ENCODE measurements around the gene CSGALNACT2. TPM values are rescaled to one million over a fixed set of nuclear protein-coding genes. Genes with fewer than 3 reads are reported as not detected.
A peak's percentile ranks its signal among the peaks of the same experiment; 100 is the strongest.

CSGALNACT2 gene
- total and polyA plus RNA-seq, 2 experiments from 2014 or later: 17.4 to 27.8 TPM

DNA sequence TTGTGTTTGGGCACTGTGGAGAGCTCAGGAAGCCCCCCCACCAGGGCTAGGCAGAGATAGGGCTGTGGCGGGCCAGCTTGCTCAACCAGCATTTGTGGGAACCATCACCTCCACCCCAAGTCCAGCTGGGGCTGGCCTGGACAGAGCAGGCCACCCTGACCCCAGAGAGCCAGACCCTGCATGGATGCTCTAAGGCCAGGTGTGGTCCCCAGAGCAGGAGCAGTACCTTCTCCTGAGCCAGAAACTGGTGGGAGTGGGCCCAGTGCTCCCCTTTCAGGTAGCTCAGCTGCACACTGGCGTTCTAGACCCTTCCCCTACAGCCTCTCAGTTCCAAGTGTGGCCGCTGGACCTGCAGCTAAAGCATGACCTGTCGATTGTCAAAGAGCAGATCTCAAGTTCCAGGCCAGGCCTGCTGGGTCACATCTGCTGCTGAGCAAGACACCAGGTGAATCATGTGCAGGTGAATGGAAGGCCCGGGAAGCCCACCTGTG lies 71.5 kb downstream of the CSGALNACT2 start:
- no peaks in the 10 kb centered on the region for H3K9me2 ChIP-seq (ENCODE audit: insufficient read depth)
- no peaks in the 10 kb centered on the region for H3K36me3 ChIP-seq (ENCODE audit: low read depth)
- TF ChIP-seq EZH2 (IDR thresholded peaks at IDR 0.05; ENCODE audit: insufficient read depth, poor library complexity, severe bottlenecking) (no peak), EZH2phosphoT487 (IDR thresholded peaks at IDR 0.05; ENCODE audit: insufficient read depth, low read depth) (no peak)
- no peaks in the 10 kb centered on the region for H3K27me3 ChIP-seq (replicated peaks; ENCODE audit: insufficient read depth)
- H3K4me1 ChIP-seq (ENCODE audit: insufficient read depth): peaks cover 6% of the 10 kb centered on the region
- 76 to 85% methylated on average over 5 of the region's 5 CpGs for WGBS, 2 experiments (ENCODE audit: low coverage in 1 of 2, low lambda C conversion rate in 2 of 2, missing lambda C conversion rate in 2 of 2)
- no peak overlapping the region for H3K4me2 ChIP-seq (ENCODE audit: unreplicated experiment)
- H4K20me1 ChIP-seq (ENCODE audit: insufficient read depth): no peaks in the 10 kb centered on the region
- H2AFZ ChIP-seq: no peak overlapping the region
- H3K4me3 ChIP-seq: no peak overlapping the region
- H3K9me3 ChIP-seq (ENCODE audit: low read depth): no peaks in the 10 kb centered on the region
- no peak overlapping the region for H3K27ac ChIP-seq
- DNase-seq: no peak
- no peaks in the 10 kb centered on the region for H3K79me2 ChIP-seq (ENCODE audit: insufficient read depth)
- in situ Hi-C loops (cut with MboI): no loop called here
- no peak overlapping the region for H3K9ac ChIP-seq
- no peaks in the 10 kb centered on the region for H3F3A ChIP-seq (ENCODE audit: insufficient read depth)

DNA sequence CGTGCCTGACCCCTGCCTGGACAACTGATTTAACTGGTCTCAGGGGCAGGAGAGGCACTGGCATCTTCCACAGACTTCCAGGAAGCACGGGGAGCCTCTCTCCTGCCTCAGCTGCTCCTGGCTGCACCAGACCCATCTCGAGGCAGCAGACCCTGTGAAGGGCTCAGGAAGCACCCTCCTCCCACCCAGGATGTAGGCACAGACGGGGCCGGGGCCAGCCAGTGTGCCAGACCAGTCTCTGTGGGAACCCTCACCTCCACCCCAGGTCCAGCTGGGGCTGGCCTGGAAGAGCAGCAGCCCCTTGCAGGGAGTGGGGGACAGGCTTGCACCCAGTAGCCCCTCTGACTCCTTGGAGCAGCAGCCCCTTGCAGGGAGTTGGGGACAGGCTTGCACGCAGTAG lies 72.3 kb downstream of the CSGALNACT2 start:
- Histone ChIP-seq H3K9me2 (ENCODE audit: insufficient read depth) (no peaks in the 10 kb centered on the region), H2AFZ (no peak overlapping the region), H4K20me1 (ENCODE audit: insufficient read depth) (no peaks in the 10 kb centered on the region), H3K79me2 (ENCODE audit: insufficient read depth) (no peaks in the 10 kb centered on the region), H3K4me2 (ENCODE audit: unreplicated experiment) (no peak overlapping the region), H3K4me3 (no peak overlapping the region), H3K36me3 (ENCODE audit: low read depth) (no peaks in the 10 kb centered on the region), H3K27me3 (replicated peaks; ENCODE audit: insufficient read depth) (no peaks in the 10 kb centered on the region), H3K9me3 (ENCODE audit: low read depth) (no peaks in the 10 kb centered on the region), H3F3A (ENCODE audit: insufficient read depth) (no peaks in the 10 kb centered on the region), H3K4me1 (ENCODE audit: insufficient read depth) (peaks cover 6% of the 10 kb centered on the region), H3K9ac (no peak overlapping the region), H3K27ac (no peak overlapping the region)
- TF ChIP-seq EZH2phosphoT487 (IDR thresholded peaks at IDR 0.05; ENCODE audit: insufficient read depth, low read depth) (no peak), EZH2 (IDR thresholded peaks at IDR 0.05; ENCODE audit: insufficient read depth, poor library complexity, severe bottlenecking) (no peak)
- in situ Hi-C loops (cut with MboI): no loop called here
- DNase-seq: no peak
- 77 to 80% methylated on average over 6 of the region's 6 CpGs for WGBS, 2 experiments (ENCODE audit: low coverage in 1 of 2, low lambda C conversion rate in 2 of 2, missing lambda C conversion rate in 2 of 2)

DNA sequence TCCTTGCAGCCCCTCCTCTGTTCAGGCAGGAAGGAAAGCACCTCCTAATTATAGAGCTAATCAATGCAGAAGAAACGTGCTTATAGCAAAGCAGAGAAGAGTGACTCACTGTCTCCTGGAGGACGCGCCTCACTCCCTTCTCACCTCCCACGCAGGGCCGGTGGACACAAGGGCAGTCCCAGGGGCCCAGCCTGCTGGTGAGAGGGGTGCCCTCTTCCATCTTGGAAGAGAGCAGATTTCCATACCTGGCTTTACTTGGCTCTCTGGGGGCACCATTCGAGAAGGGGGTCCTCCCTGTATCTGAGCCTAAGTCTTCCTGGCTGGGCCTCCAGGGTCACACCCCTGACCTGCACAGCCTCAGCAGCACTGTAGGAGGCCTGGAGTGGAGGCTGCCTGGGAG lies 72.8 kb downstream of the CSGALNACT2 start:
- TF ChIP-seq EZH2 (IDR thresholded peaks at IDR 0.05; ENCODE audit: insufficient read depth, poor library complexity, severe bottlenecking) (no peak), EZH2phosphoT487 (IDR thresholded peaks at IDR 0.05; ENCODE audit: insufficient read depth, low read depth) (no peak)
- DNase-seq: peak; percentile 88
- 23 to 38% methylated on average over 4 to 6 of the region's 6 CpGs for WGBS, 2 experiments (ENCODE audit: low coverage in 1 of 2, low lambda C conversion rate in 2 of 2, missing lambda C conversion rate in 2 of 2)
- H3K4me2 ChIP-seq (ENCODE audit: unreplicated experiment): no peak overlapping the region
- no peaks in the 10 kb centered on the region for H3K27me3 ChIP-seq (replicated peaks; ENCODE audit: insufficient read depth)
- no peaks in the 10 kb centered on the region for H3K9me2 ChIP-seq (ENCODE audit: insufficient read depth)
- H3K4me1 ChIP-seq (ENCODE audit: insufficient read depth): peaks cover 6% of the 10 kb centered on the region
- H3K79me2 ChIP-seq (ENCODE audit: insufficient read depth): no peaks in the 10 kb centered on the region
- no peaks in the 10 kb centered on the region for H3K36me3 ChIP-seq (ENCODE audit: low read depth)
- no peak overlapping the region for H3K27ac ChIP-seq
- H4K20me1 ChIP-seq (ENCODE audit: insufficient read depth): no peaks in the 10 kb centered on the region
- H3F3A ChIP-seq (ENCODE audit: insufficient read depth): no peaks in the 10 kb centered on the region
- H3K9ac ChIP-seq: no peak overlapping the region
- H3K4me3 ChIP-seq: no peak overlapping the region
- no peak overlapping the region for H2AFZ ChIP-seq
- no peaks in the 10 kb centered on the region for H3K9me3 ChIP-seq (ENCODE audit: low read depth)
- in situ Hi-C loops (cut with MboI): no loop called here

DNA sequence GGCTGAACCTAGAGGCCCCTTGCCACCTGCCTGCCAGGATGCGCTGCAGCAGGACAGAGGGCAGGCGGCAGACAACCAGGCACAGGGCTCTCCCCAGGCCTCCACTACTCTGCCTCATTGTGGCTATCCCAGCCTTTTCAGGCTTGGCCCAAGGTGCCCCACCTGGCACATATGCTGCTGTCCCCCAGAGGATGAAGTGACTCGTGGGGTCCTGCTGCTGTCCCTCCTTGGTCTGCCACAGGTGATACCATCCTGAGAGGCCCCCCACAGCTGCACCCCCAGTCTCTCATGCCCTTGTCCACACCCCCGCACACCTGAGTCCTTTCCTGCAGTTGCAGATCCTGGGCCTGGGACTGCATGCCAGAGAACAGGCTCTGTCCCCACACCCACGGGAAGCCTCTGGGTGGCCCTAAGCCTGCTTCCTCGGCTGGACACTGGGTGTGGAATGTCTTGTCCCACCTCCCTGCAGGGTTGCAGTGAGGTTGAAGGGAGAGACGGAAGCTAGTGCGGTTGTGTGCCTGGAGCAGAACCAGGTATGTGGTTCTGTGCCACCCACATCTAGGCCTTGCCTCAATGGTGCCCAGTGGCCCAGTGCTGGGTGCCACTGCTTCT lies 73.3 kb downstream of the CSGALNACT2 start:
- in situ Hi-C loops (cut with MboI): no loop called here
- DNase-seq: no peak
- Histone ChIP-seq H3K9me2 (ENCODE audit: insufficient read depth) (no peaks in the 10 kb centered on the region), H3K4me1 (ENCODE audit: insufficient read depth) (peaks cover 6% of the 10 kb centered on the region), H3K4me3 (no peak overlapping the region), H3K36me3 (ENCODE audit: low read depth) (no peaks in the 10 kb centered on the region), H2AFZ (no peak overlapping the region), H3F3A (ENCODE audit: insufficient read depth) (no peaks in the 10 kb centered on the region), H4K20me1 (ENCODE audit: insufficient read depth) (no peaks in the 10 kb centered on the region), H3K4me2 (ENCODE audit: unreplicated experiment) (no peak overlapping the region), H3K79me2 (ENCODE audit: insufficient read depth) (no peaks in the 10 kb centered on the region), H3K9me3 (ENCODE audit: low read depth) (no peaks in the 10 kb centered on the region), H3K27ac (no peak overlapping the region), H3K9ac (no peak overlapping the region), H3K27me3 (replicated peaks; ENCODE audit: insufficient read depth) (no peaks in the 10 kb centered on the region)
- TF ChIP-seq EZH2 (IDR thresholded peaks at IDR 0.05; ENCODE audit: insufficient read depth, poor library complexity, severe bottlenecking) (no peak), EZH2phosphoT487 (IDR thresholded peaks at IDR 0.05; ENCODE audit: insufficient read depth, low read depth) (no peak)
- 68 to 73% methylated on average over 8 of the region's 8 CpGs for WGBS, 2 experiments (ENCODE audit: low coverage in 1 of 2, low lambda C conversion rate in 2 of 2, missing lambda C conversion rate in 2 of 2)

All from GM23248 (cell line).